NB4 (cell line): ENCODE measurements around the gene SPDL1.

Source experiments
- MAX ChIP-seq: IDR thresholded peaks from 2 replicates; pipeline ENCODE4 v1.6.1; 2011; ENCODE audit warnings: low read depth, low read length
- MYC ChIP-seq: IDR thresholded peaks from 2 replicates; pipeline ENCODE4 v1.6.1; 2011; ENCODE audit warnings: low read depth, low read length
- POLR2A ChIP-seq: IDR thresholded peaks from 2 replicates; pipeline ENCODE4 v1.6.1; 2011; ENCODE audit warnings: mild to moderate bottlenecking; ENCODE audit not compliant: insufficient read length; ENCODE audit errors: extremely low read depth
- TF ChIP-seq, protein P1 (sequence below): IDR thresholded peaks from one replicate; pipeline ENCODE4 v1.5.1; 2012; ENCODE audit warnings: low read depth, low read length

- TF ChIP-seq, protein P1, sequence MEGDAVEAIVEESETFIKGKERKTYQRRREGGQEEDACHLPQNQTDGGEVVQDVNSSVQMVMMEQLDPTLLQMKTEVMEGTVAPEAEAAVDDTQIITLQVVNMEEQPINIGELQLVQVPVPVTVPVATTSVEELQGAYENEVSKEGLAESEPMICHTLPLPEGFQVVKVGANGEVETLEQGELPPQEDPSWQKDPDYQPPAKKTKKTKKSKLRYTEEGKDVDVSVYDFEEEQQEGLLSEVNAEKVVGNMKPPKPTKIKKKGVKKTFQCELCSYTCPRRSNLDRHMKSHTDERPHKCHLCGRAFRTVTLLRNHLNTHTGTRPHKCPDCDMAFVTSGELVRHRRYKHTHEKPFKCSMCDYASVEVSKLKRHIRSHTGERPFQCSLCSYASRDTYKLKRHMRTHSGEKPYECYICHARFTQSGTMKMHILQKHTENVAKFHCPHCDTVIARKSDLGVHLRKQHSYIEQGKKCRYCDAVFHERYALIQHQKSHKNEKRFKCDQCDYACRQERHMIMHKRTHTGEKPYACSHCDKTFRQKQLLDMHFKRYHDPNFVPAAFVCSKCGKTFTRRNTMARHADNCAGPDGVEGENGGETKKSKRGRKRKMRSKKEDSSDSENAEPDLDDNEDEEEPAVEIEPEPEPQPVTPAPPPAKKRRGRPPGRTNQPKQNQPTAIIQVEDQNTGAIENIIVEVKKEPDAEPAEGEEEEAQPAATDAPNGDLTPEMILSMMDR = no peak
- no peak for TF ChIP-seq POLR2A
- TF ChIP-seq MAX = no peak
- no peak for TF ChIP-seq MYC
Measured at GRCh38 chr5:169652057-169652456, 68.5 kb downstream of the SPDL1 start.
